ENCODE results near the gene KIAA2012.

- TF ChIP-seq CTCF (IDR thresholded peaks at IDR 0.05; ENCODE audit: low read depth, low read length) = no peak
- no peak for TF ChIP-seq EZH2phosphoT487 (IDR thresholded peaks at IDR 0.05; ENCODE audit: low read depth)
These were observed 49.2 kb upstream of the KIAA2012 start for GRCh38 chr2:202023904-202024266.

Data from OCI-LY3 (cell line).